Tibial nerve (tissue), 3 donors: ENCODE results near the gene NDUFA11.
"Not testable (repeated sequence)": the region's sequence is repeated elsewhere in the genome, so short reads cannot be mapped to it uniquely, and the experiment has no call there.

ENCODE experiments used
- POLR2A ChIP-seq, 2 donors: fragments of 450-650 bp; IDR thresholded peaks; one replicate each; pipeline ENCODE4 v1.6.1; 2017; ENCODE audit warnings: antibody characterized with exemption in 2 of 2, mild to moderate bottlenecking in 2 of 2, moderate library complexity in 2 of 2
- TF ChIP-seq, protein P1 (sequence below), 5 experiments: fragments of 200-600 bp in 3 of 5; fragments of 450-650 bp in 2 of 5; sonication (generic) in 3 of 5; IDR thresholded peaks; one replicate each; pipeline ENCODE4 v1.5.1; 2016 to 2019; ENCODE audit warnings: antibody characterized with exemption in 5 of 5, mild to moderate bottlenecking in 3 of 5, moderate library complexity in 2 of 5

DNA sequence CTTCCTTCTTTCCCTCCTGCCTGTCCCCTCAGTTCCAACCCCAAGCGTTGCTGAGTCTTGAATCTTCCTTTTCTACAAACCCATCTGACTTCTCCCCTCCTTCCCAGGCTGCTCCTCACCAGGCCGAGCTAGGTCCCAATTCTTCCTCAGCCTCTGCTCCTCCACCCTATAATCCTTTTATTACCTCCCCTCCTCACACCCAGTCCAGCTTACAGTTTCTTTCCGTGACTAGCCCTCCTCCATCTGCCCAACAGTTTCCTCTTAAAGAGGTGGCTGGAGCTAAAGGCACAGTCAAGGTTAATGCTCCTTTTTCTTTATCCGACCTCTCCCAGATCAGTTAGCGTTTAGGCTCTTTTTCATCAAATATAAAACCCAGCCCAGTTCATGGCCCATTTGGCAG is 55.0 kb downstream of the NDUFA11 start:
- not testable (repeated sequence) for TF ChIP-seq POLR2A (IDR thresholded peaks at IDR 0.05)
- TF ChIP-seq, protein P1, sequence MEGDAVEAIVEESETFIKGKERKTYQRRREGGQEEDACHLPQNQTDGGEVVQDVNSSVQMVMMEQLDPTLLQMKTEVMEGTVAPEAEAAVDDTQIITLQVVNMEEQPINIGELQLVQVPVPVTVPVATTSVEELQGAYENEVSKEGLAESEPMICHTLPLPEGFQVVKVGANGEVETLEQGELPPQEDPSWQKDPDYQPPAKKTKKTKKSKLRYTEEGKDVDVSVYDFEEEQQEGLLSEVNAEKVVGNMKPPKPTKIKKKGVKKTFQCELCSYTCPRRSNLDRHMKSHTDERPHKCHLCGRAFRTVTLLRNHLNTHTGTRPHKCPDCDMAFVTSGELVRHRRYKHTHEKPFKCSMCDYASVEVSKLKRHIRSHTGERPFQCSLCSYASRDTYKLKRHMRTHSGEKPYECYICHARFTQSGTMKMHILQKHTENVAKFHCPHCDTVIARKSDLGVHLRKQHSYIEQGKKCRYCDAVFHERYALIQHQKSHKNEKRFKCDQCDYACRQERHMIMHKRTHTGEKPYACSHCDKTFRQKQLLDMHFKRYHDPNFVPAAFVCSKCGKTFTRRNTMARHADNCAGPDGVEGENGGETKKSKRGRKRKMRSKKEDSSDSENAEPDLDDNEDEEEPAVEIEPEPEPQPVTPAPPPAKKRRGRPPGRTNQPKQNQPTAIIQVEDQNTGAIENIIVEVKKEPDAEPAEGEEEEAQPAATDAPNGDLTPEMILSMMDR (IDR thresholded peaks at IDR 0.05), result not testable (repeated sequence)
